GM18868 (cell line): Measurements from ENCODE around the gene PKLR.
"Not testable (repeated sequence)": the region's sequence is repeated elsewhere in the genome, so short reads cannot be mapped to it uniquely, and the experiment has no call there.

ENCODE experiments used
- ATAC-seq: cut with Tn5 transposase; IDR thresholded peaks from one replicate; pipeline ENCODE4 v1.9.1; 2021; ENCODE audit warnings: mild to moderate bottlenecking, moderate library complexity; ENCODE audit not compliant: unreplicated experiment

PKLR gene

GRCh38 chr1:155256058-155256852 is 45.0 kb downstream of the PKLR start:
- ATAC-seq, result no peak

GRCh38 chr1:155255243-155256007 is 45.8 kb downstream of the PKLR start, which contains the start of gene ENTREP3:
Gene ENTREP3, minus strand, starts transcription at chr1:155255483. Its CDS starts 606 bp downstream, at chr1:155254877.
- peak; percentile 63 for ATAC-seq

- no peak for ATAC-seq
These were observed 46.5 kb downstream of the PKLR start for GRCh38 chr1:155254714-155255242.

- no peak for ATAC-seq
These were observed 47.0 kb downstream of the PKLR start for GRCh38 chr1:155254228-155254713.

- ATAC-seq, result no peak
These were observed 47.4 kb downstream of the PKLR start for GRCh38 chr1:155253797-155254196.

GRCh38 chr1:155253208-155253607 is 48.0 kb downstream of the PKLR start:
- no peak for ATAC-seq

- no peak for ATAC-seq
These were observed 49.7 kb downstream of the PKLR start for GRCh38 chr1:155251566-155251965.

- peak; percentile 90 for ATAC-seq
These were observed 50.4 kb downstream of the PKLR start for GRCh38 chr1:155250633-155251449.

GRCh38 chr1:155250246-155250632 is 51.0 kb downstream of the PKLR start:
- peak; percentile 9 for ATAC-seq

- ATAC-seq, result no peak
These were observed 53.3 kb downstream of the PKLR start for GRCh38 chr1:155247667-155248553.

GRCh38 chr1:155246796-155247195 is 54.4 kb downstream of the PKLR start:
- ATAC-seq, result not testable (repeated sequence)

- peak; percentile 4 for ATAC-seq
These were observed 56.1 kb downstream of the PKLR start for GRCh38 chr1:155245163-155245524.

GRCh38 chr1:155244368-155245162 is 56.7 kb downstream of the PKLR start:
- peak; percentile 89 for ATAC-seq

GRCh38 chr1:155242805-155243358 is 58.4 kb downstream of the PKLR start:
- no peak for ATAC-seq

GRCh38 chr1:155241841-155242264 is 59.4 kb downstream of the PKLR start:
- no peak for ATAC-seq

GRCh38 chr1:155241069-155241679 is 60.1 kb downstream of the PKLR start:
- peak; percentile 33 for ATAC-seq
